Hindlimb muscle (tissue), 1 donor: ENCODE results near the gene CYP3A4. TPM values are rescaled to one million over a fixed set of nuclear protein-coding genes. Genes with fewer than 3 reads are reported as not detected.
"Not testable (repeated sequence)": the region's sequence is repeated elsewhere in the genome, so short reads cannot be mapped to it uniquely, and the experiment has no call there.

Source experiments
- DNase-seq: peaks from one replicate; pipeline ENCODE4 v3.0.0-alpha.2; 2013
- polyA plus RNA-seq: library from polyadenylated mRNA; unstranded; fragments of 120-200 nt; gene quantifications from one replicate; pipeline ENCODE4 v1.2.1, GENCODE V29; 2013; ENCODE audit not compliant: insufficient read length

The CYP3A4 gene
- polyA plus RNA-seq, 1 donor: not detected

GRCh38 chr7:99791667-99792369 is 7.8 kb upstream of the CYP3A4 start:
- no peak for DNase-seq

- DNase-seq: no peak
Observed at GRCh38 chr7:99791021-99791420, 7.0 kb upstream of the CYP3A4 start.

GRCh38 chr7:99790407-99790806 is 6.4 kb upstream of the CYP3A4 start:
- DNase-seq: no peak

GRCh38 chr7:99789441-99790070 is 5.6 kb upstream of the CYP3A4 start:
- no peak for DNase-seq

- no peak for DNase-seq
Observed at GRCh38 chr7:99788554-99788953, 4.6 kb upstream of the CYP3A4 start.

GRCh38 chr7:99786726-99787335 is 2.8 kb upstream of the CYP3A4 start:
- no peak for DNase-seq

GRCh38 chr7:99785654-99786053 is 1.7 kb upstream of the CYP3A4 start:
- DNase-seq: not testable (repeated sequence)

GRCh38 chr7:99782012-99782953 is 1.7 kb downstream of the CYP3A4 start:
- DNase-seq: no peak

GRCh38 chr7:99780588-99780987 is 3.4 kb downstream of the CYP3A4 start:
- no peak for DNase-seq

GRCh38 chr7:99779949-99780348 is 4.0 kb downstream of the CYP3A4 start:
- no peak for DNase-seq

GRCh38 chr7:99778880-99779279 is 5.1 kb downstream of the CYP3A4 start:
- no peak for DNase-seq

GRCh38 chr7:99773395-99773794 is 10.6 kb downstream of the CYP3A4 start:
- not testable (repeated sequence) for DNase-seq

GRCh38 chr7:99772565-99772964 is 11.4 kb downstream of the CYP3A4 start:
- DNase-seq: no peak

- DNase-seq: not testable (repeated sequence)
Observed at GRCh38 chr7:99769494-99769893, 14.5 kb downstream of the CYP3A4 start.

- no peak for DNase-seq
Observed at GRCh38 chr7:99768471-99768870, 15.5 kb downstream of the CYP3A4 start.

GRCh38 chr7:99767662-99768061 is 16.3 kb downstream of the CYP3A4 start:
- no peak for DNase-seq

- DNase-seq: no peak
Observed at GRCh38 chr7:99766484-99767099, 17.4 kb downstream of the CYP3A4 start.

GRCh38 chr7:99764478-99764877 is 19.5 kb downstream of the CYP3A4 start:
- DNase-seq: no peak

- DNase-seq: peak; percentile 39
Observed at GRCh38 chr7:99762680-99763327, 21.2 kb downstream of the CYP3A4 start.

GRCh38 chr7:99755085-99755484 is 28.9 kb downstream of the CYP3A4 start:
- DNase-seq: no peak

GRCh38 chr7:99752356-99752755 is 31.6 kb downstream of the CYP3A4 start:
- peak; percentile 4 for DNase-seq
